Panc1 (cell line): ENCODE results near the gene STK11IP.

Experiments used
- CTCF ChIP-seq: fragments of 450-650 bp; IDR thresholded peaks from 2 replicates; pipeline ENCODE4 v1.5.1; 2017; ENCODE audit warnings: mild to moderate bottlenecking
- POLR2AphosphoS5 ChIP-seq: IDR thresholded peaks from 2 replicates; pipeline ENCODE4 v1.6.1; 2012; ENCODE audit warnings: mild to moderate bottlenecking, low read depth, low read length, moderate library complexity

GRCh38 chr2:219622472-219622871 is 24.8 kb downstream of the STK11IP start:
- TF ChIP-seq CTCF, result no peak
- no peak for TF ChIP-seq POLR2AphosphoS5
